Ishikawa (cell line): Measurements from ENCODE around the gene EDEM3.

ENCODE experiments used
- CEBPB ChIP-seq: IDR thresholded peaks from 2 replicates; pipeline ENCODE4 v1.6.1; 2012
- CREB1 ChIP-seq: IDR thresholded peaks from 2 replicates; pipeline ENCODE4 v1.6.1; 2012; ENCODE audit warnings: low read depth
- EGR1 ChIP-seq: IDR thresholded peaks from 2 replicates; pipeline ENCODE4 v1.6.1; 2012
- EP300 ChIP-seq: IDR thresholded peaks from 2 replicates; pipeline ENCODE4 v1.6.1; 2012; ENCODE audit warnings: borderline replicate concordance
- FOXM1 ChIP-seq: IDR thresholded peaks from 2 replicates; pipeline ENCODE4 v1.6.1; 2012; ENCODE audit warnings: low read depth, borderline replicate concordance
- MAX ChIP-seq: IDR thresholded peaks from 2 replicates; pipeline ENCODE4 v1.6.1; 2012
- NFIC ChIP-seq: IDR thresholded peaks from 2 replicates; pipeline ENCODE4 v1.6.1; 2012
- RAD21 ChIP-seq: IDR thresholded peaks from 2 replicates; pipeline ENCODE4 v1.6.1; 2012; ENCODE audit warnings: low read depth
- REST ChIP-seq: IDR thresholded peaks from 2 replicates; pipeline ENCODE4 v1.6.1; 2012; ENCODE audit warnings: low read depth, mild to moderate bottlenecking
- TAF1 ChIP-seq: IDR thresholded peaks from 2 replicates; pipeline ENCODE4 v1.6.1; 2012; ENCODE audit warnings: low read depth, mild to moderate bottlenecking
- TCF12 ChIP-seq: IDR thresholded peaks from 2 replicates; pipeline ENCODE4 v1.6.1; 2012; ENCODE audit warnings: low read depth
- TEAD4 ChIP-seq: IDR thresholded peaks from 2 replicates; pipeline ENCODE4 v1.6.1; 2012
- USF1 ChIP-seq: IDR thresholded peaks from 2 replicates; pipeline ENCODE4 v1.6.1; 2012
- YY1 ChIP-seq: IDR thresholded peaks from 2 replicates; pipeline ENCODE4 v1.6.1; 2012; ENCODE audit warnings: low read depth
- ZBTB7A ChIP-seq: IDR thresholded peaks from 2 replicates; pipeline ENCODE4 v1.6.1; 2012; ENCODE audit warnings: low read depth

EDEM3 gene

GRCh38 chr1:184754476-184755225 lies at the start of gene EDEM3:
Gene EDEM3, minus strand, starts transcription at chr1:184754858. Its CDS starts 212 bp downstream, at chr1:184754646.
- TF ChIP-seq ZBTB7A (0 out of 2 replicates have a peak, but pooled peaks have one; percentile 8), EGR1 (0 out of 2 replicates have a peak, but pooled peaks have one; percentile 14), REST (no peak), FOXM1 (no peak), CREB1 (peak; percentile 83), EP300 (peak; percentile 8; the same call in 1 of the 2 replicates), YY1 (peak; percentile 15; the same call in 1 of the 2 replicates), TCF12 (0 out of 2 replicates have a peak, but pooled peaks have one; percentile 24), NFIC (0 out of 2 replicates have a peak, but pooled peaks have one; percentile 14), TAF1 (peak; percentile 1), RAD21 (no peak), MAX (peak; percentile 49), TEAD4 (no peak)

- TF ChIP-seq EGR1 (no peak), TAF1 (no peak), TCF12 (no peak), CEBPB (no peak), NFIC (no peak), EP300 (no peak), MAX (no peak), RAD21 (no peak), YY1 (no peak), FOXM1 (no peak), REST (no peak), CREB1 (no peak), USF1 (no peak), TEAD4 (no peak)
Measured at GRCh38 chr1:184804220-184804619, 49.6 kb upstream of the EDEM3 start.

GRCh38 chr1:184803180-184803492 lies 48.5 kb upstream of the EDEM3 start:
- TF ChIP-seq NFIC = no peak
- TF ChIP-seq MAX = no peak
- TF ChIP-seq REST = no peak
- TF ChIP-seq CREB1 = no peak
- no peak for TF ChIP-seq YY1
- TF ChIP-seq TAF1 = no peak
- no peak for TF ChIP-seq ZBTB7A
- TF ChIP-seq USF1 = no peak
- no peak for TF ChIP-seq TCF12
- TF ChIP-seq TEAD4 = no peak
- TF ChIP-seq FOXM1 = no peak
- no peak for TF ChIP-seq CEBPB
- TF ChIP-seq EP300 = no peak
- no peak for TF ChIP-seq EGR1
- no peak for TF ChIP-seq RAD21
